ENCODE results near the gene RARB. TPM values are rescaled to one million over a fixed set of nuclear protein-coding genes. Genes with fewer than 3 reads are reported as not detected.

RARB gene
- total and polyA plus RNA-seq, 4 donors: 1.5 to 24.5 (median 4.1) TPM

- H3K27me3 ChIP-seq (ENCODE audit: control insufficient read depth in 3 of 3, insufficient read depth in 3 of 3, low read length in 2 of 3): no peaks in the 10 kb centered on the region
- no peak overlapping the region for H3K4me3 ChIP-seq
- TF ChIP-seq CTCF (IDR thresholded peaks at IDR 0.05; ENCODE audit: control extremely low read depth, extremely low read depth): no peak
- peaks cover 0 to 10% (median 7%) of the 10 kb centered on the region in 4 donors for H3K9me3 ChIP-seq (ENCODE audit: control insufficient read depth in 4 of 4, insufficient read depth in 3 of 4, low read length in 3 of 4)
- peaks cover 0 to 14% (median 5%) of the 10 kb centered on the region in 5 donors for H3K4me1 ChIP-seq (ENCODE audit: control insufficient read depth in 5 of 5, insufficient read depth in 5 of 5, low read length in 5 of 5)
- no peak for ATAC-seq (ENCODE audit: insufficient read depth, low FRiP score)
- DNase-seq: no peak
- peaks cover 0 to 5% (median 2%) of the 10 kb centered on the region in 4 donors for H3K36me3 ChIP-seq (ENCODE audit: control insufficient read depth in 4 of 4, insufficient read depth in 4 of 4, low read length in 4 of 4)
- no peak overlapping the region for H3K9ac ChIP-seq (ENCODE audit: insufficient read depth in 1 of 2, low read length in 2 of 2)
- WGBS, 2 donors: 64 to 80% methylated on average over 7 of the region's 7 CpGs
- H3K27ac ChIP-seq (ENCODE audit: low read depth in 1 of 2, low read length in 1 of 2): no peak overlapping the region
These were observed 62.0 kb downstream of the RARB start for GRCh38 chr3:25489858-25490593.

GRCh38 chr3:25493246-25493645 is 65.2 kb downstream of the RARB start:
- Histone ChIP-seq H3K36me3 (ENCODE audit: control insufficient read depth in 4 of 4, insufficient read depth in 4 of 4, low read length in 4 of 4) (peaks cover 0 to 8% (median 3%) of the 10 kb centered on the region in 4 donors), H3K27me3 (ENCODE audit: control insufficient read depth in 3 of 3, insufficient read depth in 3 of 3, low read length in 2 of 3) (no peaks in the 10 kb centered on the region), H3K27ac (ENCODE audit: low read depth in 1 of 2, low read length in 1 of 2) (no peak overlapping the region), H3K9ac (ENCODE audit: insufficient read depth in 1 of 2, low read length in 2 of 2) (no peak overlapping the region), H3K4me1 (ENCODE audit: control insufficient read depth in 5 of 5, insufficient read depth in 5 of 5, low read length in 5 of 5) (peaks cover 0 to 14% (median 6%) of the 10 kb centered on the region in 5 donors), H3K9me3 (ENCODE audit: control insufficient read depth in 4 of 4, insufficient read depth in 3 of 4, low read length in 3 of 4) (peaks cover 0 to 13% (median 8%) of the 10 kb centered on the region in 4 donors), H3K4me3 (no peak overlapping the region)
- ATAC-seq (ENCODE audit: insufficient read depth, low FRiP score) (no peak), DNase-seq (no peak)
- 51 to 67% methylated on average over 3 of the region's 3 CpGs for WGBS, 2 donors
- no peak for TF ChIP-seq CTCF (IDR thresholded peaks at IDR 0.05; ENCODE audit: control extremely low read depth, extremely low read depth)

GRCh38 chr3:25493786-25494185 is 65.7 kb downstream of the RARB start:
- Histone ChIP-seq H3K27me3 (ENCODE audit: control insufficient read depth in 3 of 3, insufficient read depth in 3 of 3, low read length in 2 of 3) (no peaks in the 10 kb centered on the region), H3K9ac (ENCODE audit: insufficient read depth in 1 of 2, low read length in 2 of 2) (no peak overlapping the region), H3K9me3 (ENCODE audit: control insufficient read depth in 4 of 4, insufficient read depth in 3 of 4, low read length in 3 of 4) (peaks cover 0 to 13% (median 8%) of the 10 kb centered on the region in 4 donors), H3K27ac (ENCODE audit: low read depth in 1 of 2, low read length in 1 of 2) (no peak overlapping the region), H3K4me3 (no peak overlapping the region), H3K4me1 (ENCODE audit: control insufficient read depth in 5 of 5, insufficient read depth in 5 of 5, low read length in 5 of 5) (peaks cover 0 to 18% (median 9%) of the 10 kb centered on the region in 5 donors), H3K36me3 (ENCODE audit: control insufficient read depth in 4 of 4, insufficient read depth in 4 of 4, low read length in 4 of 4) (peaks cover 0 to 8% (median 3%) of the 10 kb centered on the region in 4 donors)
- ATAC-seq (ENCODE audit: insufficient read depth, low FRiP score): no peak
- DNase-seq: no peak
- TF ChIP-seq CTCF (IDR thresholded peaks at IDR 0.05; ENCODE audit: control extremely low read depth, extremely low read depth): no peak
- 90 to 97% methylated on average over 1 of the region's 1 CpG for WGBS, 2 donors
